Upper lobe of left lung (tissue), 6 donors: ENCODE data around the gene ZNF574. TPM values are rescaled to one million over a fixed set of nuclear protein-coding genes. Genes with fewer than 3 reads are reported as not detected.
A peak's percentile ranks its signal among the peaks of the same experiment; 100 is the strongest.

Experiments
- ATAC-seq, 2 donors: fragments of 200-7000 bp; cut with Tn5 transposase; one replicate each; pipeline ENCODE4 v1.9.1; 2022; ENCODE audit warnings: mild to moderate bottlenecking in 2 of 2, moderate library complexity in 2 of 2; ENCODE audit not compliant: low FRiP score in 2 of 2
- DNase-seq, 2 donors: peaks; one replicate each; pipeline ENCODE4 v3.0.0-alpha.2; 2019 to 2020
- H3K27ac ChIP-seq, 4 donors: fragments of 200-600 bp; sonication (generic); one replicate each; pipeline ENCODE4 v1.5.1; 2016 to 2019
- H3K27me3 ChIP-seq, 4 donors: fragments of 200-600 bp; sonication (generic); one replicate each; pipeline ENCODE4 v1.5.1; 2017 to 2019
- H3K36me3 ChIP-seq, 4 donors: fragments of 200-600 bp; sonication (generic); one replicate each; pipeline ENCODE4 v1.5.1; 2016 to 2019
- H3K4me1 ChIP-seq, 4 donors: fragments of 200-600 bp; sonication (generic); one replicate each; pipeline ENCODE4 v1.5.1; 2018 to 2019
- H3K4me3 ChIP-seq, 4 donors: fragments of 200-600 bp; sonication (generic); one replicate each; pipeline ENCODE4 v1.5.1; 2017 to 2019; ENCODE audit warnings: mild to moderate bottlenecking in 2 of 4, moderate library complexity in 1 of 4
- H3K9me3 ChIP-seq, 4 donors: fragments of 200-600 bp; sonication (generic); one replicate each; pipeline ENCODE4 v1.5.1; 2018 to 2019
- CTCF ChIP-seq, 6 experiments: fragments of 450-650 bp in 4 of 6; fragments of 200-600 bp in 2 of 6; sonication (generic) in 2 of 6; IDR thresholded peaks; one replicate each; pipeline ENCODE4 v1.5.1; 2016 to 2019; ENCODE audit warnings: antibody characterized with exemption in 6 of 6
- EP300 ChIP-seq, 4 donors: sonication (generic); formaldehyde crosslinking; IDR thresholded peaks; one replicate each; pipeline ENCODE4 v1.5.1; 2017; ENCODE audit warnings: antibody characterized with exemption in 4 of 4, control low read depth in 2 of 4
- POLR2A ChIP-seq, 4 donors: fragments of 450-650 bp; IDR thresholded peaks; one replicate each; pipeline ENCODE4 v1.5.1; 2016 to 2017; ENCODE audit warnings: antibody characterized with exemption in 4 of 4, mild to moderate bottlenecking in 2 of 4
- POLR2AphosphoS5 ChIP-seq, 2 donors: sonication (generic); formaldehyde crosslinking; IDR thresholded peaks; one replicate each; pipeline ENCODE4 v1.5.1; 2017; ENCODE audit warnings: antibody characterized with exemption in 2 of 2
- WGBS, 2 donors: methylation state at CpG; one replicate each; pipeline ENCODE4 v1.1.5; 2017 to 2018; 5-methylcytosine and 5-hydroxymethylcytosine counted together
- total RNA-seq, 6 donors: library from RNA; depleted of rRNA in 4 of 6; stranded (reverse); fragments of >200 nt in 4 of 6; gene quantifications; one replicate each; pipeline versions ENCODE4 v1.1.0 to v1.2.1, GENCODE V29; 2016 to 2021
- donor health status: DM: no; HTN: no; CAD: no; lungs with moderate emphysema.
- donor health status: DM: no; HTN: yes; CAD: no; lungs with severe emphysema.

ZNF574 gene
- total RNA-seq, 6 donors from 2014 or later = 9.2 to 26.4 (median 13.3) TPM

GRCh38 chr19:42079886-42080763, 4.2 kb downstream of the ZNF574 start:
- no peak for ATAC-seq
- WGBS, 2 donors = 94 to 96% methylated on average over 19 to 29 of the region's 44 CpGs
- peaks cover 8 to 26% (median 15%) of the 10 kb centered on the region in 4 donors for H3K4me1 ChIP-seq

GRCh38 chr19:42080764-42081375, 4.9 kb downstream of the ZNF574 start:
- no peak for ATAC-seq
- Histone ChIP-seq H3K27me3 (no peaks in the 10 kb centered on the region), H3K4me3 (no peak overlapping the region), H3K9me3 (no peaks in the 10 kb centered on the region), H3K27ac (no peak overlapping the region), H3K36me3 (peaks cover 10 to 53% (median 34%) of the 10 kb centered on the region in 4 donors), H3K4me1 (peaks cover 8 to 23% (median 14%) of the 10 kb centered on the region in 4 donors)
- 94% methylated on average over 7 to 28 of the region's 28 CpGs for WGBS, 2 donors
- TF ChIP-seq POLR2A (IDR thresholded peaks at IDR 0.05) (no peak), POLR2AphosphoS5 (IDR thresholded peaks at IDR 0.05) (no peak), CTCF (IDR thresholded peaks at IDR 0.05) (no peak), EP300 (IDR thresholded peaks at IDR 0.05) (no peak)
- peak in 1 of 2 donors; percentile 67 for DNase-seq

More at GRCh38 chr19:42079886-42080763, 4.2 kb downstream of the ZNF574 start:
- Histone ChIP-seq H3K4me3 (no peak overlapping the region), H3K27ac (no peak overlapping the region), H3K36me3 (peaks cover 10 to 53% (median 34%) of the 10 kb centered on the region in 4 donors), H3K27me3 (no peaks in the 10 kb centered on the region), H3K9me3 (no peaks in the 10 kb centered on the region)
- no peak for TF ChIP-seq EP300 (IDR thresholded peaks at IDR 0.05)
- no peak for TF ChIP-seq POLR2AphosphoS5 (IDR thresholded peaks at IDR 0.05)
- no peak for TF ChIP-seq POLR2A (IDR thresholded peaks at IDR 0.05)
- TF ChIP-seq CTCF (IDR thresholded peaks at IDR 0.05) = no peak
- DNase-seq = peak in 1 of 2 donors; percentile 81

- WGBS, 2 donors = 80 to 91% methylated on average over 2 of the region's 2 CpGs
These were observed 5.7 kb downstream of the ZNF574 start for GRCh38 chr19:42081584-42082203.

GRCh38 chr19:42083537-42083936, 7.6 kb downstream of the ZNF574 start:
- DNase-seq (no peak), ATAC-seq (no peak)
- no peaks in the 10 kb centered on the region for H3K9me3 ChIP-seq
- H3K27ac ChIP-seq = no peak overlapping the region
- WGBS, 2 donors = 91 to 99% methylated on average over 5 of the region's 5 CpGs
- H3K27me3 ChIP-seq = no peaks in the 10 kb centered on the region
- H3K36me3 ChIP-seq = peaks cover 10 to 52% (median 33%) of the 10 kb centered on the region in 4 donors
- peaks cover 0 to 1% (median 0%) of the 10 kb centered on the region in 4 donors for H3K4me1 ChIP-seq
- TF ChIP-seq CTCF (IDR thresholded peaks at IDR 0.05) (no peak), POLR2A (IDR thresholded peaks at IDR 0.05) (no peak), POLR2AphosphoS5 (IDR thresholded peaks at IDR 0.05) (no peak), EP300 (IDR thresholded peaks at IDR 0.05) (no peak)
- no peak overlapping the region for H3K4me3 ChIP-seq

More at GRCh38 chr19:42081584-42082203, 5.7 kb downstream of the ZNF574 start:
- Histone ChIP-seq H3K4me1 (peaks cover 6 to 20% (median 13%) of the 10 kb centered on the region in 4 donors), H3K36me3 (peaks cover 10 to 53% (median 34%) of the 10 kb centered on the region in 4 donors), H3K27ac (no peak overlapping the region), H3K9me3 (no peaks in the 10 kb centered on the region), H3K4me3 (no peak overlapping the region), H3K27me3 (no peaks in the 10 kb centered on the region)
- ATAC-seq (no peak), DNase-seq (no peak)
- TF ChIP-seq EP300 (IDR thresholded peaks at IDR 0.05) (no peak), CTCF (IDR thresholded peaks at IDR 0.05) (peak in 2 of 6 experiments; percentile 11 to 30)
